ENCODE results near the gene EPHX1. TPM values are rescaled to one million over a fixed set of nuclear protein-coding genes. Genes with fewer than 3 reads are reported as not detected.
A peak's percentile ranks its signal among the peaks of the same experiment; 100 is the strongest.
"Not testable (repeated sequence)": the region's sequence is repeated elsewhere in the genome, so short reads cannot be mapped to it uniquely, and the experiment has no call there.

EPHX1 gene
- total RNA-seq, result 18.1 TPM
- polyA plus RNA-seq, result 156 TPM

- Histone ChIP-seq H3K27ac (ENCODE audit: low read depth) (peak within 1 kb of the TSS; percentile 70), H3K4me3 (ENCODE audit: low read depth, low read length) (peak within 1 kb of the TSS; percentile 68), H3K36me3 (ENCODE audit: insufficient read depth) (no peaks in the 10 kb centered on the region), H3K4me1 (ENCODE audit: insufficient read depth) (no peaks in the 10 kb centered on the region)
- peak; percentile 55 for DNase-seq (ENCODE audit: extremely low spot score)
- WGBS, result under 1% methylated on average over 80 of the region's 80 CpGs
These were observed at the start of gene EPHX1 for GRCh38 chr1:225809842-225810578. Gene EPHX1 (plus strand): TSS chr1:225810124. CDS start chr1:225828730, 18,606 bp downstream.

- WGBS, result 96% methylated on average over 6 of the region's 6 CpGs
- H3K4me3 ChIP-seq (ENCODE audit: low read depth, low read length), result no peak overlapping the region
- H3K27ac ChIP-seq (ENCODE audit: low read depth), result no peak overlapping the region
- no peak for DNase-seq (ENCODE audit: extremely low spot score)
- H3K36me3 ChIP-seq (ENCODE audit: insufficient read depth), result no peaks in the 10 kb centered on the region
- H3K4me1 ChIP-seq (ENCODE audit: insufficient read depth), result no peaks in the 10 kb centered on the region
These were observed 49.4 kb upstream of the EPHX1 start for GRCh38 chr1:225760531-225760930.

- WGBS, result 94% methylated on average over 6 of the region's 6 CpGs
- not testable (repeated sequence) for H3K4me3 ChIP-seq (ENCODE audit: low read depth, low read length); H3K36me3 ChIP-seq (ENCODE audit: insufficient read depth); H3K4me1 ChIP-seq (ENCODE audit: insufficient read depth); H3K27ac ChIP-seq (ENCODE audit: low read depth); DNase-seq (ENCODE audit: extremely low spot score)
These were observed 48.5 kb upstream of the EPHX1 start for GRCh38 chr1:225761395-225761794.

- no peak for DNase-seq (ENCODE audit: extremely low spot score)
- H3K36me3 ChIP-seq (ENCODE audit: insufficient read depth), result no peaks in the 10 kb centered on the region
- WGBS, result 58% methylated on average over 5 of the region's 5 CpGs
- no peak overlapping the region for H3K27ac ChIP-seq (ENCODE audit: low read depth)
- H3K4me3 ChIP-seq (ENCODE audit: low read depth, low read length), result no peak overlapping the region
- H3K4me1 ChIP-seq (ENCODE audit: insufficient read depth), result no peaks in the 10 kb centered on the region
These were observed 47.9 kb upstream of the EPHX1 start for GRCh38 chr1:225762002-225762441.

GRCh38 chr1:225762444-225762843 lies 47.5 kb upstream of the EPHX1 start:
- WGBS, result 34% methylated on average over 5 of the region's 5 CpGs
- no peak for DNase-seq (ENCODE audit: extremely low spot score)
- H3K36me3 ChIP-seq (ENCODE audit: insufficient read depth), result no peaks in the 10 kb centered on the region
- no peak overlapping the region for H3K4me3 ChIP-seq (ENCODE audit: low read depth, low read length)
- H3K27ac ChIP-seq (ENCODE audit: low read depth), result peak overlapping the region; percentile 54
- no peaks in the 10 kb centered on the region for H3K4me1 ChIP-seq (ENCODE audit: insufficient read depth)

DNA sequence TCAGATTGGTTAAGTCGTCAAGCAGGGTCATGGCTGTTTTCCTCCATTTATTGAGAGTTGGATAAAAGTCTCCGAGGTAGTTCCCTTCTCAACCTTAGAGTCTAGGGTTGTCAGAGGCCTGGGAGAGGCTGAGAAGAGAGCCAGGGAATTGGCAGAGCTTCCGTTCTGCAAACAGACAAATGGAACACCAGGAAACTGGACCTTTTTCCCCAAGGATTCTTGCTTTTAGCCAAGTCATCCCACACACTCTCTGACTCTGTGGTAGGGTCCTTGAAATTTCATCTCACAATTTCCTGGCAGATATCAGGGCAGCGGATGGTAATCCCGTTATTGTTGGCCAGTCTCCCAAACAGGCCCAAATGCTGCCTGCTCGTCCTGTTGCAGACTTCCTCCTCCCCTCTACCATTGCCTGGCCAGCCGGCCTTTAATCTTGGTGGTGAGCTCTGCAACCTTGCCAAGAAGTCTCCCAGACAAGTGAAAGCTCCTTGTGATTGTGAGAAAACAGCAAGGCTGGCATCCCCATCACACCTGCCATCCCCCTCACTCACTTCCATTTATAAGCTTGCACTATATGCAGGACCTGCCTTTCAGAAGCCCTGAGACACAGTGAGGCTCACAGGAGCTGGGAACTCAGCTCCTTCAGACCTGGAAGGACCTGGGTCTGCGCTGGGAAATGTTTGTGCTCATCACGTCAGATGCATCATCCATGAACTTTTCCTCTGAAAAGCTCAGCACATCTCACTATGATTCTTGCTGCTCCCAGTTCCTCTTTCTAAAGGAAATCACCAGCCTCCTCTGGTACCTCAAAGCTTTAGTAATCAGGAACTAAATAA lies 46.0 kb upstream of the EPHX1 start:
- Histone ChIP-seq H3K27ac (ENCODE audit: low read depth) (no peak overlapping the region), H3K4me1 (ENCODE audit: insufficient read depth) (no peaks in the 10 kb centered on the region), H3K4me3 (ENCODE audit: low read depth, low read length) (no peak overlapping the region), H3K36me3 (ENCODE audit: insufficient read depth) (no peaks in the 10 kb centered on the region)
- no peak for DNase-seq (ENCODE audit: extremely low spot score)
- 20% methylated on average over 9 of the region's 9 CpGs for WGBS

- no peaks in the 10 kb centered on the region for H3K4me1 ChIP-seq (ENCODE audit: insufficient read depth)
- no peak overlapping the region for H3K4me3 ChIP-seq (ENCODE audit: low read depth, low read length)
- H3K27ac ChIP-seq (ENCODE audit: low read depth), result peak overlapping the region; percentile 43
- no peak for DNase-seq (ENCODE audit: extremely low spot score)
- WGBS, result 97% methylated on average over 6 of the region's 6 CpGs
- H3K36me3 ChIP-seq (ENCODE audit: insufficient read depth), result no peaks in the 10 kb centered on the region
These were observed 43.8 kb upstream of the EPHX1 start for GRCh38 chr1:225765982-225766674.

- H3K36me3 ChIP-seq (ENCODE audit: insufficient read depth), result no peaks in the 10 kb centered on the region
- 21% methylated on average over 8 of the region's 8 CpGs for WGBS
- H3K4me1 ChIP-seq (ENCODE audit: insufficient read depth), result peaks cover 2% of the 10 kb centered on the region
- no peak overlapping the region for H3K4me3 ChIP-seq (ENCODE audit: low read depth, low read length)
- H3K27ac ChIP-seq (ENCODE audit: low read depth), result no peak overlapping the region
- no peak for DNase-seq (ENCODE audit: extremely low spot score)
These were observed 42.8 kb upstream of the EPHX1 start for GRCh38 chr1:225766967-225767633.

- DNase-seq (ENCODE audit: extremely low spot score), result no peak
- H3K4me1 ChIP-seq (ENCODE audit: insufficient read depth), result peaks cover 2% of the 10 kb centered on the region
- peak overlapping the region; percentile 44 for H3K27ac ChIP-seq (ENCODE audit: low read depth)
- 43% methylated on average over 17 of the region's 17 CpGs for WGBS
- no peaks in the 10 kb centered on the region for H3K36me3 ChIP-seq (ENCODE audit: insufficient read depth)
- H3K4me3 ChIP-seq (ENCODE audit: low read depth, low read length), result no peak overlapping the region
These were observed 42.0 kb upstream of the EPHX1 start for GRCh38 chr1:225767634-225768540.

- no peak overlapping the region for H3K4me3 ChIP-seq (ENCODE audit: low read depth, low read length)
- H3K36me3 ChIP-seq (ENCODE audit: insufficient read depth), result no peaks in the 10 kb centered on the region
- WGBS, result 76% methylated on average over 9 of the region's 9 CpGs
- peaks cover 2% of the 10 kb centered on the region for H3K4me1 ChIP-seq (ENCODE audit: insufficient read depth)
- DNase-seq (ENCODE audit: extremely low spot score), result no peak
- H3K27ac ChIP-seq (ENCODE audit: low read depth), result no peak overlapping the region
These were observed 41.1 kb upstream of the EPHX1 start for GRCh38 chr1:225768662-225769426.

GRCh38 chr1:225769687-225770086 lies 40.2 kb upstream of the EPHX1 start:
- Histone ChIP-seq H3K4me3 (ENCODE audit: low read depth, low read length) (no peak overlapping the region), H3K36me3 (ENCODE audit: insufficient read depth) (no peaks in the 10 kb centered on the region), H3K4me1 (ENCODE audit: insufficient read depth) (peaks cover 2% of the 10 kb centered on the region), H3K27ac (ENCODE audit: low read depth) (no peak overlapping the region)
- WGBS, result 87% methylated on average over 5 of the region's 5 CpGs
- DNase-seq (ENCODE audit: extremely low spot score), result no peak
